GM12875 (cell line): ENCODE measurements around the gene SCYL1.

Source experiments
- H3K4me3 ChIP-seq: one replicate; pipeline ENCODE4 v1.5.1; 2011; ENCODE audit warnings: low read depth, low read length, control low read depth
- TF ChIP-seq, protein P1 (sequence below): IDR thresholded peaks from 2 replicates; pipeline ENCODE4 v1.5.1; 2011; ENCODE audit warnings: low read depth, mild to moderate bottlenecking, control low read depth, inconsistent platforms, low read length, moderate library complexity, borderline replicate concordance; ENCODE audit not compliant: insufficient read depth

SCYL1 gene

GRCh38 chr11:65524741-65525545 lies at the start of gene SCYL1:
Gene SCYL1, plus strand, starts transcription at chr11:65525083. Its CDS starts 71 bp downstream, at chr11:65525154.
- H3K4me3 ChIP-seq, result peak within 1 kb of the TSS; percentile 95
- TF ChIP-seq, protein P1, sequence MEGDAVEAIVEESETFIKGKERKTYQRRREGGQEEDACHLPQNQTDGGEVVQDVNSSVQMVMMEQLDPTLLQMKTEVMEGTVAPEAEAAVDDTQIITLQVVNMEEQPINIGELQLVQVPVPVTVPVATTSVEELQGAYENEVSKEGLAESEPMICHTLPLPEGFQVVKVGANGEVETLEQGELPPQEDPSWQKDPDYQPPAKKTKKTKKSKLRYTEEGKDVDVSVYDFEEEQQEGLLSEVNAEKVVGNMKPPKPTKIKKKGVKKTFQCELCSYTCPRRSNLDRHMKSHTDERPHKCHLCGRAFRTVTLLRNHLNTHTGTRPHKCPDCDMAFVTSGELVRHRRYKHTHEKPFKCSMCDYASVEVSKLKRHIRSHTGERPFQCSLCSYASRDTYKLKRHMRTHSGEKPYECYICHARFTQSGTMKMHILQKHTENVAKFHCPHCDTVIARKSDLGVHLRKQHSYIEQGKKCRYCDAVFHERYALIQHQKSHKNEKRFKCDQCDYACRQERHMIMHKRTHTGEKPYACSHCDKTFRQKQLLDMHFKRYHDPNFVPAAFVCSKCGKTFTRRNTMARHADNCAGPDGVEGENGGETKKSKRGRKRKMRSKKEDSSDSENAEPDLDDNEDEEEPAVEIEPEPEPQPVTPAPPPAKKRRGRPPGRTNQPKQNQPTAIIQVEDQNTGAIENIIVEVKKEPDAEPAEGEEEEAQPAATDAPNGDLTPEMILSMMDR, result no peak

- TF ChIP-seq, protein P1, result no peak
- peak overlapping the region; percentile 95 for H3K4me3 ChIP-seq
These were observed 48.2 kb upstream of the SCYL1 start for GRCh38 chr11:65476632-65477148.

DNA sequence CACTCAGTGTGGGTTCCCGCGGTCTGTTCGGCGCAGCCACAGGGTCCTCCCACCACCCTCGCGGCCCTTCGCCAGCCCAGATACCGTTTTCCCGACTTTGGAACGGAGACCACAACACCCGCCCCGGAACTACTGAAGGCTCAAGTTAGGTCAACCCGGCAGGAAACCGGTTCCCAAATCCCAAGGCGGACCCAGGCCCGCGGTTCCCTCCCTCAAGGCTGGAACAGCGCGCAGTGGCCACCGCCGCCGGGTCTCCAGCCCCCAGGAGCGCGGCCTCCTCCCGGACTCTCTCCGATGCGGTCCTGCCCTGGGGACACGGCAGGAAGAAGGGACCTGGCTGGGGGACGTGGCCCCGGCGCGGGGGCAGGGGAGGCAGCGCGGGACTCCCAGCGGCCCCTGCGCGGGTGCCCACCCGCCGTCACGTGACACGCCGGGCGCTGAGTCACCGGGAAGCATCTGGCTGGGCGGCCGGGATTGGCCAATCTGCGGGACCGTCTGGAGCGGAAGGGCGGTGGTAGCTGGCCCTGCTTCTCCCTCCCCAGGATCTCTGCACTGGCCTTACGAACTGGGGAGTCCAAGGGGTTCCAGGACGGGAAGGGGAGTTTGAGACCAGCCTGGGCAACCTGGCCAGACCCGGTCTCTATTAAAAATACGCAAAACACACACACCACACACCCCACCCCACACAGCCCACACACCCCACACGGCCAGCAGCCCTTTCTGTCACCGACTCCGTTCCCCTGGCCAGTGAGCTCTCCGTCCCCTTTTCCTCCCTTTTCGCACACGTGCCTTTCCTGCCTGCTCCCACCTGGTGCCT lies 47.5 kb upstream of the SCYL1 start:
- peak overlapping the region; percentile 95 for H3K4me3 ChIP-seq
- TF ChIP-seq, protein P1, result no peak

- TF ChIP-seq, protein P1, result no peak
- H3K4me3 ChIP-seq, result no peak overlapping the region
These were observed 46.3 kb upstream of the SCYL1 start for GRCh38 chr11:65478388-65479183.

GRCh38 chr11:65479184-65480145 lies 45.4 kb upstream of the SCYL1 start:
- no peak overlapping the region for H3K4me3 ChIP-seq

More at GRCh38 chr11:65479184-65480145, 45.4 kb upstream of the SCYL1 start:
- TF ChIP-seq, protein P1, result no peak
